ENCODE measurements around the gene SIRT2.
A peak's percentile ranks its signal among the peaks of the same experiment; 100 is the strongest.

Gene SIRT2

GRCh38 chr19:38845374-38846024 is 53.9 kb downstream of the SIRT2 start:
- DNase-seq (ENCODE audit: low read depth in 2 of 2) = no peak

- no peak for DNase-seq (ENCODE audit: low read depth in 2 of 2)
Observed at GRCh38 chr19:38844093-38844686, 55.2 kb downstream of the SIRT2 start.

GRCh38 chr19:38843175-38843758 is 56.2 kb downstream of the SIRT2 start:
- no peak for DNase-seq (ENCODE audit: low read depth in 2 of 2)

- DNase-seq (ENCODE audit: low read depth in 2 of 2) = peak; percentile 31 to 53
Observed at GRCh38 chr19:38842439-38843174, 56.8 kb downstream of the SIRT2 start.

GRCh38 chr19:38841787-38842438 is 57.5 kb downstream of the SIRT2 start:
- no peak for DNase-seq (ENCODE audit: low read depth in 2 of 2)

GRCh38 chr19:38841180-38841766 is 58.1 kb downstream of the SIRT2 start:
- DNase-seq (ENCODE audit: low read depth in 2 of 2) = no peak

- no peak for DNase-seq (ENCODE audit: low read depth in 2 of 2)
Observed at GRCh38 chr19:38840583-38840968, 58.8 kb downstream of the SIRT2 start.

- no peak for DNase-seq (ENCODE audit: low read depth in 2 of 2)
Observed at GRCh38 chr19:38839816-38840582, 59.4 kb downstream of the SIRT2 start.

GRCh38 chr19:38838986-38839761 is 60.2 kb downstream of the SIRT2 start:
- no peak for DNase-seq (ENCODE audit: low read depth in 2 of 2)

- peak in 1 of 2 donors; percentile 56 for DNase-seq (ENCODE audit: low read depth in 2 of 2)
Observed at GRCh38 chr19:38838208-38838985, 61.0 kb downstream of the SIRT2 start.

- no peak for DNase-seq (ENCODE audit: low read depth in 2 of 2)
Observed at GRCh38 chr19:38837656-38838121, 61.7 kb downstream of the SIRT2 start.

GRCh38 chr19:38836983-38837626 is 62.3 kb downstream of the SIRT2 start:
- DNase-seq (ENCODE audit: low read depth in 2 of 2) = no peak

- DNase-seq (ENCODE audit: low read depth in 2 of 2) = no peak
Observed at GRCh38 chr19:38836159-38836982, 63.0 kb downstream of the SIRT2 start.

- DNase-seq (ENCODE audit: low read depth in 2 of 2) = no peak
Observed at GRCh38 chr19:38834590-38834989, 64.8 kb downstream of the SIRT2 start.

GRCh38 chr19:38834104-38834490 is 65.3 kb downstream of the SIRT2 start:
- DNase-seq (ENCODE audit: low read depth in 2 of 2) = no peak

- no peak for DNase-seq (ENCODE audit: low read depth in 2 of 2)
Observed at GRCh38 chr19:38833092-38833425, 66.4 kb downstream of the SIRT2 start.

GRCh38 chr19:38831142-38831605 is 68.2 kb downstream of the SIRT2 start:
- no peak for DNase-seq (ENCODE audit: low read depth in 2 of 2)

Measured in stimulated activated CD8-positive, alpha-beta memory T cell treated with anti-CD3 and anti-CD28 coated beads, Interleukin-2, amount 100 ng/mL, for 48 hours (primary cell).